Heart right ventricle (tissue), 16 donors: Measurements from ENCODE around the gene ZNF503. TPM values are rescaled to one million over a fixed set of nuclear protein-coding genes. Genes with fewer than 3 reads are reported as not detected.

Source experiments
- ATAC-seq, 8 donors: fragments of 200-7000 bp; cut with Tn5 transposase; one replicate each; pipeline ENCODE4 v1.9.1; 2020; ENCODE audit warnings: mild to moderate bottlenecking in 8 of 8, moderate library complexity in 8 of 8, moderate number of reproducible peaks in 1 of 8
- DNase-seq, 2 donors: peaks; one replicate each; pipeline ENCODE4 v3.0.0-alpha.2; 2020
- H3K27ac ChIP-seq, 10 donors: fragments of 200-600 bp; sonication (generic) in 2 of 10; one replicate each; pipeline versions ENCODE4 v1.5.0 to v1.8.0; 2020 to 2022; ENCODE audit warnings: mild to moderate bottlenecking in 3 of 10
- H3K27me3 ChIP-seq, 7 donors: fragments of 200-600 bp; one replicate each; pipeline ENCODE4 v1.8.0; 2021 to 2022; ENCODE audit warnings: mild to moderate bottlenecking in 2 of 7
- H3K36me3 ChIP-seq, 9 donors: fragments of 200-600 bp; sonication (generic) in 1 of 9; one replicate each; pipeline versions ENCODE4 v1.5.0 to v1.8.0; 2020 to 2022; ENCODE audit warnings: mild to moderate bottlenecking in 2 of 9
- H3K4me1 ChIP-seq, 9 donors: fragments of 200-600 bp; sonication (generic) in 1 of 9; one replicate each; pipeline versions ENCODE4 v1.5.0 to v1.8.0; 2020 to 2022; ENCODE audit warnings: mild to moderate bottlenecking in 4 of 9
- H3K4me3 ChIP-seq, 10 donors: fragments of 200-600 bp; sonication (generic) in 2 of 10; one replicate each; pipeline versions ENCODE4 v1.5.0 to v1.8.0; 2020 to 2022; ENCODE audit warnings: mild to moderate bottlenecking in 7 of 10, moderate library complexity in 2 of 10
- H3K9me3 ChIP-seq, 11 donors: fragments of 200-600 bp in 10 of 11; sonication (generic) in 2 of 11; one replicate each; pipeline versions ENCODE4 v1.5.0 to v1.8.0; 2013 to 2022; ENCODE audit warnings: mild to moderate bottlenecking in 2 of 11, control low read depth in 1 of 11, moderate library complexity in 1 of 11
- WGBS, 2 donors: extraction: QIAGEN DNeasy Blood & Tissue Kit; methylation state at CpG; one replicate each; pipeline ENCODE4 v1.1.7; 2013; ENCODE audit warnings: inconsistent platforms in 1 of 2; 5-methylcytosine and 5-hydroxymethylcytosine counted together
- intact Hi-C, 10 donors: fragments of 100-400 bp; cut with DNase I; formaldehyde crosslinking; loops; one replicate each; pipeline versions ENCODE4 v1.11.1 to v1.14.2; 2022
- polyA plus RNA-seq, 2 donors: library from polyadenylated mRNA; stranded (reverse); fragments of 200-250 nt; gene quantifications; one replicate each; pipeline ENCODE4 v1.2.3, GENCODE V29; 2013
- total RNA-seq, 10 donors: library from RNA; stranded (reverse); fragmentation: NEBNext Ultra II Directional in 3 of 10; extraction: Animal tissue kit (Norgen Biotek cat#: 25700) in 3 of 10; gene quantifications; one replicate each; pipeline versions ENCODE4 v1.2.1 to v1.2.4, GENCODE V29; 2021 to 2023
- TF ChIP-seq, protein P1 (sequence below), 9 donors: fragments of 200-600 bp; sonication (generic) in 2 of 9; IDR thresholded peaks; one replicate each; pipeline versions ENCODE4 v1.5.0 to v1.8.0; 2021 to 2022; ENCODE audit warnings: antibody characterized with exemption in 9 of 9, mild to moderate bottlenecking in 5 of 9, moderate library complexity in 1 of 9
- donor health status: Arrhythmogenic right ventricular cardiomyopathy.
- donor health status: ischemic (EF 13 %, LVEDD 7.1; RV severe dilation, severe dysfunction).
- donor health status: healthy with polysubstance abuse.
- donor health status: DM: no; HTN: yes; CAD: no.
- donor health status: DM: no; HTN: no; CAD: no.
- donor health status: ischemic (EF 25% LVEDD 6.9; RV normal size, moderate dysfunction).
- donor health status: ischemic (EF 25% LVEDD 5.7; RV mildly dilated, moderate dysfunction).
- donor health status: healthy.
- donor health status: DM: yes; HTN: yes; CAD: no.
- donor health status: Ischemic cardiomyopathy.
- donor health status: ischemic (EF 35%, LVEDD 5.7; RV mildly dilated, moderate dysfunction).
- donor health status: nonischemic (EF 11% LVEDD 7.7; RV severe dilation, severe dysfunction).
- donor health status: DM: yes; HTN: yes; CAD: no.
- donor health status: PGD.
- donor health status: ischemic (EF 29% LVEDD 5.4; RV normal size, mild dysfunction).
- donor health status: nonischemic (EF 23%, LVEDD 6.1; RV moderate dilation, normal function).

ZNF503 gene
- total and polyA plus RNA-seq, 12 donors = 2.5 to 9.7 (median 4.5) TPM

DNA sequence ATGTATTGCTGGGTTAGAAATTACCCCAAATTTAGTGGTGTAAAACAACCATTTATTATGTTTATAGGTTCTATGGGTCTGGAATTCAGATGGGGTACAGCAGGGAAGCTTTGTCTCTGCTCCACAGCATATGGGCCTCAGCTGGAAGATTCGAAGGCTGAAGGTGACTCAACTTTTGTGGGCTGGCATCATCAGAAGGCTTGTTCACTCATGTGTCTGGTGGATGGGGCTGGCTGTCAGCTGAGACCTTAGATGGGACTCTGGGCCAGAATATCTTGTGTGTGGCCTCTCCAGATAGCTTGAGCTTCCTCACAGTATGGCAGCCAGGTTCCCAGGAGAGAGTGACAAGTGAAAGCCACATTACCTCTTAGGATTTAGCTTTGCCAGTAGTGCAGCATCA is 45.9 kb downstream of the ZNF503 start:
- ATAC-seq (no peak), DNase-seq (no peak)
- H3K9me3 ChIP-seq = peaks cover 0 to 12% (median 0%) of the 10 kb centered on the region in 11 donors
- no peak overlapping the region for H3K4me3 ChIP-seq
- TF ChIP-seq, protein P1, sequence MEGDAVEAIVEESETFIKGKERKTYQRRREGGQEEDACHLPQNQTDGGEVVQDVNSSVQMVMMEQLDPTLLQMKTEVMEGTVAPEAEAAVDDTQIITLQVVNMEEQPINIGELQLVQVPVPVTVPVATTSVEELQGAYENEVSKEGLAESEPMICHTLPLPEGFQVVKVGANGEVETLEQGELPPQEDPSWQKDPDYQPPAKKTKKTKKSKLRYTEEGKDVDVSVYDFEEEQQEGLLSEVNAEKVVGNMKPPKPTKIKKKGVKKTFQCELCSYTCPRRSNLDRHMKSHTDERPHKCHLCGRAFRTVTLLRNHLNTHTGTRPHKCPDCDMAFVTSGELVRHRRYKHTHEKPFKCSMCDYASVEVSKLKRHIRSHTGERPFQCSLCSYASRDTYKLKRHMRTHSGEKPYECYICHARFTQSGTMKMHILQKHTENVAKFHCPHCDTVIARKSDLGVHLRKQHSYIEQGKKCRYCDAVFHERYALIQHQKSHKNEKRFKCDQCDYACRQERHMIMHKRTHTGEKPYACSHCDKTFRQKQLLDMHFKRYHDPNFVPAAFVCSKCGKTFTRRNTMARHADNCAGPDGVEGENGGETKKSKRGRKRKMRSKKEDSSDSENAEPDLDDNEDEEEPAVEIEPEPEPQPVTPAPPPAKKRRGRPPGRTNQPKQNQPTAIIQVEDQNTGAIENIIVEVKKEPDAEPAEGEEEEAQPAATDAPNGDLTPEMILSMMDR (IDR thresholded peaks at IDR 0.05) = no peak
- WGBS, 2 donors = 75 to 85% methylated on average over 1 of the region's 1 CpG
- intact Hi-C loops = no loop called here
- peaks cover 0 to 8% (median 0%) of the 10 kb centered on the region in 7 donors for H3K27me3 ChIP-seq
- peaks cover 0 to 11% (median 0%) of the 10 kb centered on the region in 9 donors for H3K4me1 ChIP-seq
- H3K36me3 ChIP-seq = no peaks in the 10 kb centered on the region
- H3K27ac ChIP-seq = no peak overlapping the region

DNA sequence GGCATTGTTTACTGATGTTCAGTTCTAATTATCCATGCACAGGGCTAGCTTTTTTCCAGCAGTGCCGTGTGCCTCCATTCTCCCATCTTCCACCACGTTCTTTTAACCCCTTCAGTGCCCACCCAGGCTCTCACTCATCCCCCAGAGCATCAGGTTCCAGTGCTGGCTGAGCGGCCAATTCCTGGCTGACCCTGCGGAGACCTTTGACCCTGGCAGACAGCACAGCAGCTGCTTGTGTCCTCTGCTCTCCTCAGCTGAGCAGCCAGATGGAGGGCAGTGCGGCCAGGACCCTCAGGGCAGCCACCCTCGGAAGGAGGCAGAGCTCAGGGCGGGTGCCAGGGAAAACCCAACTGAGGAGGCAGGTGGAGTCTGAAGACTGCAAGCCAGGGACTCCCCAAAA is 48.4 kb downstream of the ZNF503 start:
- no peak for ATAC-seq
- intact Hi-C loops = no loop called here
- Histone ChIP-seq H3K4me1 (no peaks in the 10 kb centered on the region), H3K9me3 (peaks cover 0 to 12% (median 0%) of the 10 kb centered on the region in 11 donors), H3K27me3 (peaks cover 0 to 8% (median 0%) of the 10 kb centered on the region in 7 donors), H3K27ac (no peak overlapping the region), H3K4me3 (no peak overlapping the region), H3K36me3 (no peaks in the 10 kb centered on the region)
- TF ChIP-seq, protein P1 (IDR thresholded peaks at IDR 0.05) = no peak
- no peak for DNase-seq
- 57 to 61% methylated on average over 7 of the region's 7 CpGs for WGBS, 2 donors

DNA sequence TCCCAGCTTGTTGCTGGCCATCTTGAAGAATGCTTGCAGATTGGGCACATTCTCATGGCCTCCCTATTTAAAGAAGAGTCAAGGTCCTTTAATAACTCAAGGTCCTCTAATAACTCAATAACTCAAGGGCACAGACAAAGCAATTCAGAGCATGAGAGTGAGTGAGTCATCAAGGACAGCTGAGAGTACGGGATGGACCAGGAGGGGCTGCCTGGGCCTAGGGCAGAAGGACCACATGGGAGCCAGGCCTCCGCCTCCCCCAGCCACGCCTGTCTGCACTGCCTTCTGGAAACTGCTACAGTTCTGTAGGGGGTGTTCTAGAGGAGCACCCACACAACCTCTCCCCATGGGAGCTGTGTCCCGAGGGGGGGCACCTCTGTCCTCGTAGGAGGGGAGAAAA is 48.9 kb downstream of the ZNF503 start:
- Histone ChIP-seq H3K4me1 (no peaks in the 10 kb centered on the region), H3K27me3 (peaks cover 0 to 8% (median 0%) of the 10 kb centered on the region in 7 donors), H3K27ac (no peak overlapping the region), H3K36me3 (no peaks in the 10 kb centered on the region), H3K4me3 (no peak overlapping the region), H3K9me3 (peaks cover 0 to 12% (median 0%) of the 10 kb centered on the region in 11 donors)
- intact Hi-C loops = no loop called here
- TF ChIP-seq, protein P1 (IDR thresholded peaks at IDR 0.05) = no peak
- WGBS, 2 donors = 67 to 74% methylated on average over 5 of the region's 5 CpGs
- DNase-seq = no peak
- no peak for ATAC-seq

DNA sequence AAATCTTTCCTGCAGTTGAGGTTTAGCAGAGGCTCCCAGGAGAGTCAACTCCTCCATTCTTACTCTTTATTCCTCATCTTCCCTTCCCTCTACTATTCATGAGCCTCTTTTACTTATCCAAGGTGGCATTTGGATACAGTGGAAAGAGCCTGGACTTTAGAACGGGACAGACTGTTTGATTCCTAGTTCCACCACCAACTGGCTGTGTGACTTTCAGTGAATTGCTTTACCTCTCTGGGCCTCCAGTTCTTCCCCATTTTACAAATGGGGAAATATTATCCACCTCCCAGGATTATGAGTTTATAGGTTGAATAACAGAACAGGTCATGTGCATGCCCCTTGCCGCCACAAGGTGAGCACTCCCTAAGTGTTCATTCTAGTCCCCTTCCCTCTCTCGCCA is 49.9 kb downstream of the ZNF503 start:
- no peak overlapping the region for H3K27ac ChIP-seq
- H3K27me3 ChIP-seq = peaks cover 0 to 8% (median 0%) of the 10 kb centered on the region in 7 donors
- no peak overlapping the region for H3K4me3 ChIP-seq
- TF ChIP-seq, protein P1 (IDR thresholded peaks at IDR 0.05) = no peak
- ATAC-seq (no peak), DNase-seq (no peak)
- intact Hi-C loops = no loop called here
- H3K36me3 ChIP-seq = no peaks in the 10 kb centered on the region
- H3K4me1 ChIP-seq = no peaks in the 10 kb centered on the region
- peaks cover 0 to 12% (median 0%) of the 10 kb centered on the region in 11 donors for H3K9me3 ChIP-seq
- WGBS, 2 donors = 98 to 99% methylated on average over 3 of the region's 3 CpGs
